ENCODE results near the gene LSM11. TPM values are rescaled to one million over a fixed set of nuclear protein-coding genes. Genes with fewer than 3 reads are reported as not detected.
"Not testable (repeated sequence)": the region's sequence is repeated elsewhere in the genome, so short reads cannot be mapped to it uniquely, and the experiment has no call there.

The LSM11 gene
- total RNA-seq = 1 to 10 TPM; 3.6 to 5.6 (median 3.8) TPM

DNA sequence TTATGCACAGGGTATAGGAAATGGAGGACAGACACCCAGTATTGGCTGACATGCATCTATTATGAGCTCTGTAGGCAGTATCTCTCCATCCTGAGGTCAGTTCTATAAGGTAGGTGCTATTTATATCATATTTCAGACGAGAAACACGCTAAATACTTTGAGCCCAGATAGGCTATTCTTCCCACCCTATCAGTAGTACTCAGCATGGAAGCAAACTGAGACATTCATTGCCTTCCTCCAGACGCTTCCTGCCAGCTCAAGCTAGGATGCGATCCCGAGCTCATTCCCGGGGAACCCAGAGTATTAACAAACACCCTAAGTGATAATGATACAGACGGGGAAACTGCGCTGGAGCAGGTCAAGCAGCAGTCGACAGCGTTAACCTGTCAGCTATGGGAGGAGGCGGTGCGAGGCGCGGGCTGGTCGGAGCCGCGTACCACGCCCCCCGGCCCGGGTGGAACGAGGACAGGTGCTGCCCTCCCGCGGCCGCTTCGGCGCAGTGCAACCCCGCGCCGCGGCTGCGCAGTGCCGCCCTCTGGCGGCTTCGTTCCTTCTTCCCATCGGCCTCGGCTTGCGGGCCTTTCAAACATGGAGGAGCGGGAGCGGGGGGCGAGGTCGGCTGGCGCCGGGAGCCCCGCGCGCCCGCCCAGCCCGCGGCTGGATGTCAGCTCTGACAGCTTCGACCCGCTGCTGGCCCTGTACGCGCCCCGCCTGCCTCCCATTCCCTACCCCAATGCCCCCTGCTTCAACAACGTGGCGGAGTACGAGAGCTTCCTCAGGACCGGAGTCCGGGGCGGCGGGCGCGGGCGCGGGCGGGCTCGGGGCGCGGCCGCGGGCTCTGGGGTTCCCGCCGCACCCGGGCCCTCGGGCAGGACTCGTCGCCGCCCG lies at the start of gene LSM11:
TSS of gene LSM11 (plus strand) at position 550 of the 888 bp plus-strand sequence. CDS start at position 589, 39 bp downstream.
- DNase-seq (ENCODE audit: low spot score in 2 of 2) = peak; percentile 85 to 97
- no peak for TF ChIP-seq POLR2A (IDR thresholded peaks at IDR 0.05)
- peak in 1 of 3 donors; percentile 86 for TF ChIP-seq CTCF (IDR thresholded peaks at IDR 0.05)
- 0 to 1% methylated on average over 26 to 54 of the region's 79 CpGs for WGBS, 2 donors
- H3K4me3 ChIP-seq (ENCODE audit: low read depth, poor library complexity, severe bottlenecking) = peak within 1 kb of the TSS; percentile 69
- intact Hi-C loops (cut with DNase I; ENCODE audit: low total_unique reads) = loop anchor here (10.0 kb wide), 1 partner anchor 419 kb away; no protein-coding TSS in a partner anchor

- intact Hi-C loops (cut with DNase I; ENCODE audit: low total_unique reads); DNase-seq (ENCODE audit: low spot score in 2 of 2); H3K4me3 ChIP-seq (ENCODE audit: low read depth, poor library complexity, severe bottlenecking): not testable (repeated sequence)
- WGBS, 2 donors = 89 to 95% methylated on average over 24 to 25 of the region's 25 CpGs
Observed at GRCh38 chr5:157693816-157694215, 49.7 kb upstream of the LSM11 start.

DNA sequence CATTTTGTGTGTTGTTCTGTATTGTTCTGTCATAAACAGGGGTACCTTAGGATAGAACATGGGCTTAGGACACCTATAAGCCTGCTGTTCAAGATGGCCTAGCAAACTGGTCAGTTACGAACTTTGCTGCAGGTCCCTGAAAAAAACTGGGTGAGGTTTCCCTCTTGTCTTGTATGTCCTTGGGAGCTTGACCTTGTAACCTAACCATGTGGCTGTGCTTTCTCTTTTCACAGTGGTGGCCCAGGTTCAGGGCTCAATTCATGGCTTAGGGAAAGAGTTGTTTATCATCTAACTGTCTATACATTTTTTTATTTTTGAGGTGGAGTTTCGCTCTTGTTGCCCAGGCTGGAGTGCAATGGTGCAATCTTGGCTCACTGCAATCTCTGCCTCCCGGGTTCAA lies 47.4 kb upstream of the LSM11 start:
- DNase-seq (ENCODE audit: low spot score in 2 of 2); intact Hi-C loops (cut with DNase I; ENCODE audit: low total_unique reads); H3K4me3 ChIP-seq (ENCODE audit: low read depth, poor library complexity, severe bottlenecking): not testable (repeated sequence)
- WGBS, 2 donors = 91 to 96% methylated on average over 3 of the region's 3 CpGs

- H3K4me3 ChIP-seq (ENCODE audit: low read depth, poor library complexity, severe bottlenecking); DNase-seq (ENCODE audit: low spot score in 2 of 2); intact Hi-C loops (cut with DNase I; ENCODE audit: low total_unique reads): not testable (repeated sequence)
- 71 to 90% methylated on average over 4 of the region's 4 CpGs for WGBS, 2 donors
Observed at GRCh38 chr5:157698674-157699073, 44.8 kb upstream of the LSM11 start.

- WGBS, 2 donors = 74 to 75% methylated on average over 3 of the region's 3 CpGs
- no peak for TF ChIP-seq POLR2A (IDR thresholded peaks at IDR 0.05)
- no peak for TF ChIP-seq CTCF (IDR thresholded peaks at IDR 0.05)
- DNase-seq (ENCODE audit: low spot score in 2 of 2) = no peak
- no peak overlapping the region for H3K4me3 ChIP-seq (ENCODE audit: low read depth, poor library complexity, severe bottlenecking)
- intact Hi-C loops (cut with DNase I; ENCODE audit: low total_unique reads) = no loop called here
Observed at GRCh38 chr5:157703736-157704135, 39.8 kb upstream of the LSM11 start.

DNA sequence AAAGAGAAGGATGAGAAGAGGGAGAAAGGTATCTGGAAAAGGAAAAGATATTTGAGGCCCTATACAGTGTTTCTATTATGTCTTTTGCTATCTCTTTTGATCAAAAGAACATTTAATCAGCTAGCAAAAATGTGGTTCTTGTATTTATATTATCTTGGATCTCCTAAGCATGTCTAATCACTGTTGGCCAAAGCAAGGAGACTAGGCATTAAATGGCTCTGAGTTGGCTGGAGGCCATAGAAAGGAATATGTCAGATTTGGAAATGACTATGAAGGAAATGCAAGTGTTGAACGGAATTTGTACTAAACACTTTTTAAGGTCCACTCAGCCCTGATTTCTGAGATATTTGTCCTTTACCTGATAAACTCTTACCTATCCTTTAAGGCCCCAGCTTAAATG lies 34.6 kb upstream of the LSM11 start:
- intact Hi-C loops (cut with DNase I; ENCODE audit: low total_unique reads) = no loop called here
- no peak for DNase-seq (ENCODE audit: low spot score in 2 of 2)
- WGBS, 2 donors = 58 to 64% methylated on average over 1 of the region's 1 CpG
- H3K4me3 ChIP-seq (ENCODE audit: low read depth, poor library complexity, severe bottlenecking) = no peak overlapping the region
- TF ChIP-seq CTCF (IDR thresholded peaks at IDR 0.05) = no peak
- no peak for TF ChIP-seq POLR2A (IDR thresholded peaks at IDR 0.05)

- intact Hi-C loops (cut with DNase I; ENCODE audit: low total_unique reads) = no loop called here
- H3K4me3 ChIP-seq (ENCODE audit: low read depth, poor library complexity, severe bottlenecking) = no peak overlapping the region
- DNase-seq (ENCODE audit: low spot score in 2 of 2) = no peak
- TF ChIP-seq POLR2A (IDR thresholded peaks at IDR 0.05) = no peak
- no peak for TF ChIP-seq CTCF (IDR thresholded peaks at IDR 0.05)
Observed at GRCh38 chr5:157709346-157709745, 34.2 kb upstream of the LSM11 start.

All from lower leg skin (tissue), 4 donors.